Endothelial cell of umbilical vein (primary cell): Measurements from ENCODE around the gene JAG2. TPM values are rescaled to one million over a fixed set of nuclear protein-coding genes. Genes with fewer than 3 reads are reported as not detected.

Experiments
- BruUV-seq: library from RNA; stranded (reverse); fragments of 400-500 nt; replicated peaks from 2 replicates; lab custom pipeline; 2021; lab: Mats Ljungman, UMichigan
- CTCF ChIA-PET: fragments of 300-600, 350-600 bp; sonication (Branson Sonifier 250); formaldehyde crosslinking; loops from one replicate; lab custom pipeline; 2021; ENCODE audit warnings: antibody characterized with exemption, inconsistent platforms; lab: Charles Lee
- POLR2A ChIA-PET: fragments of 300-600, 350-600 bp; sonication (Branson Sonifier 250); formaldehyde crosslinking; loops from one replicate; lab custom pipeline; 2021; ENCODE audit warnings: antibody characterized with exemption, inconsistent platforms; lab: Charles Lee
- DNase-seq: peaks from one replicate; pipeline ENCODE4 v3.0.0-alpha.2; 2011; ENCODE audit warnings: low read depth, low spot score
- FAIRE-seq: peaks from 2 replicates; lab custom pipeline; 2011; peaks lifted over from hg19 to GRCh38; lab: Jason Lieb, UNC
- H2AFZ ChIP-seq: 2 replicates; pipeline ENCODE4 v1.6.0; 2012; ENCODE audit warnings: low read depth, low read length, control low read depth, inconsistent platforms
- H3K27ac ChIP-seq: 2 replicates; pipeline ENCODE4 v1.5.1; 2011; ENCODE audit warnings: low read depth, mild to moderate bottlenecking, control low read depth, low read length, moderate library complexity; ENCODE audit not compliant: insufficient read depth
- H3K27me3 ChIP-seq, 2 experiments: 2 replicates each; pipeline versions ENCODE4 v1.6.0 to v1.6.1; 2011; ENCODE audit warnings: low read length in 2 of 2, mixed read lengths in 1 of 2; ENCODE audit not compliant: control insufficient read depth in 2 of 2, insufficient read depth in 2 of 2
- H3K36me3 ChIP-seq, 2 experiments: 2 replicates in 1 of 2; 3 replicates in 1 of 2; pipeline ENCODE4 v1.5.1; 2011; ENCODE audit warnings: low read length in 2 of 2, mild to moderate bottlenecking in 1 of 2, moderate library complexity in 1 of 2; ENCODE audit not compliant: control insufficient read depth in 2 of 2, insufficient read depth in 2 of 2; ENCODE audit errors: extremely low read depth in 1 of 2
- H3K4me1 ChIP-seq: 3 replicates; pipeline ENCODE4 v1.5.1; 2011; ENCODE audit warnings: mild to moderate bottlenecking, low read length; ENCODE audit not compliant: control insufficient read depth, insufficient read depth; ENCODE audit errors: extremely low read depth
- H3K4me2 ChIP-seq: 2 replicates; pipeline ENCODE4 v1.6.1; 2011; ENCODE audit warnings: low read length, control low read depth, mixed read lengths; ENCODE audit not compliant: insufficient read depth
- H3K4me3 ChIP-seq, 3 experiments: fragments of 200-600 bp in 1 of 3; sonication (generic), shearing (Covaris generic) in 1 of 3; replicated peaks in 1 of 3; 2 replicates each; pipeline ENCODE4 v1.5.1; 2011 to 2016; ENCODE audit warnings: control low read depth in 3 of 3, low read length in 3 of 3, mild to moderate bottlenecking in 2 of 3, inconsistent platforms in 1 of 3, low read depth in 1 of 3, moderate library complexity in 1 of 3; ENCODE audit not compliant: insufficient read depth in 1 of 3
- H3K79me2 ChIP-seq: 2 replicates; pipeline ENCODE4 v1.6.0; 2012; ENCODE audit warnings: low read length, inconsistent platforms; ENCODE audit not compliant: control insufficient read depth, insufficient read depth
- H3K9ac ChIP-seq: replicated peaks from 2 replicates; pipeline ENCODE3; 2011; ENCODE audit warnings: low read length, control low read depth; ENCODE audit not compliant: insufficient read depth; ENCODE audit errors: extremely low read depth
- H3K9me1 ChIP-seq: replicated peaks from 3 replicates; pipeline ENCODE4 v1.6.0; 2011; ENCODE audit warnings: mild to moderate bottlenecking, low read length; ENCODE audit not compliant: control insufficient read depth, insufficient read depth; ENCODE audit errors: extremely low read depth
- H3K9me3 ChIP-seq: replicated peaks from 2 replicates; pipeline ENCODE4 v1.5.1; 2012; ENCODE audit warnings: low read length, inconsistent platforms; ENCODE audit not compliant: control insufficient read depth, insufficient read depth
- H4K20me1 ChIP-seq: replicated peaks from 2 replicates; pipeline ENCODE3; 2011; ENCODE audit warnings: mild to moderate bottlenecking, low read length; ENCODE audit not compliant: control insufficient read depth, insufficient read depth; ENCODE audit errors: extremely low read depth
- CTCF ChIP-seq, 2 donors: IDR thresholded peaks; 1 replicate in 1 of 2; 2 replicates in 1 of 2; pipeline ENCODE4 v1.5.1; 2011; ENCODE audit warnings: low read length in 2 of 2, mild to moderate bottlenecking in 2 of 2, moderate library complexity in 2 of 2, control low read depth in 1 of 2, inconsistent platforms in 1 of 2, low read depth in 1 of 2; ENCODE audit not compliant: insufficient read depth in 1 of 2; ENCODE audit errors: extremely low read depth in 1 of 2
- EZH2 ChIP-seq: IDR thresholded peaks from 2 replicates; pipeline ENCODE4 v1.6.1; 2012; ENCODE audit warnings: borderline replicate concordance, low read depth, mild to moderate bottlenecking, moderate library complexity, low read length, inconsistent platforms; ENCODE audit not compliant: severe bottlenecking
- FOS ChIP-seq: IDR thresholded peaks from 2 replicates; pipeline ENCODE4 v1.6.1; 2011; ENCODE audit warnings: mild to moderate bottlenecking, low read length, moderate library complexity, borderline replicate concordance; ENCODE audit not compliant: insufficient read depth
- GATA2 ChIP-seq: IDR thresholded peaks from 2 replicates; pipeline ENCODE4 v1.7.0; 2011; ENCODE audit warnings: low read depth, mild to moderate bottlenecking, moderate library complexity, mixed read lengths, low read length; ENCODE audit not compliant: insufficient read length, insufficient read depth
- JUN ChIP-seq: IDR thresholded peaks from 2 replicates; pipeline ENCODE4 v1.6.1; 2011; ENCODE audit warnings: borderline replicate concordance, low read depth; ENCODE audit not compliant: insufficient read length, insufficient read depth
- MYC ChIP-seq: IDR thresholded peaks from one replicate; pipeline ENCODE4 v1.6.1; 2011; ENCODE audit warnings: mild to moderate bottlenecking, low read depth, low read length
- POLR2A ChIP-seq: IDR thresholded peaks from 2 replicates; pipeline ENCODE4 v1.6.1; 2012; ENCODE audit warnings: low read depth, mild to moderate bottlenecking, control low read depth, low read length
- POLR2AphosphoS5 ChIP-seq: IDR thresholded peaks from 2 replicates; pipeline ENCODE4 v1.6.1; 2012; ENCODE audit warnings: low read depth, mild to moderate bottlenecking, control low read depth, low read length, moderate library complexity; ENCODE audit not compliant: insufficient read depth
- dilution Hi-C: fragments of 300-500 bp; cut with MboI; formaldehyde crosslinking; loops from one replicate; pipeline ENCODE4 v1.15.0; 2019; ENCODE audit warnings: low sequenced_read_pairs; ENCODE audit not compliant: extremely low pct_ligation_motif_present
- intact Hi-C: fragments of 100-400 bp; cut with micrococcal nuclease; formaldehyde crosslinking; loops from one replicate; pipeline ENCODE4 v1.10.0; 2022
- polyA plus RNA-seq, 4 experiments: library from polyadenylated mRNA; depleted of rRNA in 3 of 4; stranded (reverse) in 3 of 4; unstranded in 1 of 4; fragments of >200 nt; gene quantifications; 2 replicates each; pipeline versions ENCODE4 v1.2.1 to v1.2.3, GENCODE V29; 2011 to 2012; ENCODE audit warnings: missing spikeins in 1 of 4
- total RNA-seq: library from RNA; stranded (reverse); gene quantifications from 2 replicates; pipeline ENCODE4 v1.2.3, GENCODE V29; 2021
- TF ChIP-seq, protein P1 (sequence below): IDR thresholded peaks from 2 replicates; pipeline ENCODE4 v1.6.1; 2011; ENCODE audit not compliant: insufficient read depth, insufficient read length

JAG2 gene
- total and polyA plus RNA-seq, 2 donors (not counting 3 experiments of a cell fraction or from before 2014, with no cell fraction given): 105 to 128 TPM

DNA sequence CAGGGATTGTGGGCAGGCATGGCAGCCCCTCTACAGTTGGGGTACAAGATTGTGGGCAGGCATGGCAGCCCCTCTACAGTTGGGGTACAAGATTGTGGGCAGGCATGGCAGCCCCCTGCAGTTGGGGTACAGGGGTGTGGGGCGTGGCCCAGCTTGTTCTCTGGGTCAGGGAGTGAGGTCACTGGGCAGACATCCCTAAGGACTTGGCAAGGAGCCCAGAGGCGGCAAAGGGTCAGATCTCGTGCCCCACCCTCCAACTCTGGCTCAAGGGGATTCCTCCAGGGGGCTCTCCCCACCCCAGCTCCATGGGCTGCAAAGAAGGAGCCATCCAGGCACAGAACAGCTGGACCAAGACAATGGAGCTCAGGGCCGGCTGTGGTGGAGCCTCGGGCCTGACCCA lies 38.3 kb upstream of the JAG2 start:
- intact Hi-C loops: loop anchor here (10.0 kb wide), 1 partner anchor 48 kb away; no protein-coding TSS in a partner anchor
- Histone ChIP-seq H3K4me1 (peaks cover 2% of the 10 kb centered on the region), H3K4me3 (no peak overlapping the region), H3K27me3 (no peaks in the 10 kb centered on the region), H3K9ac (no peak overlapping the region), H3K79me2 (no peaks in the 10 kb centered on the region), H4K20me1 (no peaks in the 10 kb centered on the region), H3K4me2 (no peak overlapping the region), H3K9me1 (no peaks in the 10 kb centered on the region), H3K27ac (no peak overlapping the region), H3K9me3 (no peaks in the 10 kb centered on the region), H3K36me3 (peaks cover 0 to 6% of the 10 kb centered on the region in 2 experiments), H2AFZ (no peak overlapping the region)
- ChIA-PET CTCF (interaction anchor here (1.1 to 1.9 kb wide), 4 partner anchors 25 to 145 kb away, joined by 3 to 13 read pairs (median 6); partner anchors contain the start of gene BTBD6), POLR2A (no interaction called here)
- TF ChIP-seq CTCF (IDR thresholded peaks at IDR 0.05; ENCODE audit: extremely low read depth in 1 of 2, insufficient read depth in 1 of 2, low read depth in 1 of 2, low read length in 2 of 2) (no peak), GATA2 (no peak), FOS (no peak), POLR2AphosphoS5 (no peak), MYC (no peak), POLR2A (no peak), EZH2 (no peak), JUN (no peak)
- TF ChIP-seq, protein P1, sequence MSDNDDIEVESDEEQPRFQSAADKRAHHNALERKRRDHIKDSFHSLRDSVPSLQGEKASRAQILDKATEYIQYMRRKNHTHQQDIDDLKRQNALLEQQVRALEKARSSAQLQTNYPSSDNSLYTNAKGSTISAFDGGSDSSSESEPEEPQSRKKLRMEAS: no peak
- no peak for FAIRE-seq
- no peak for DNase-seq
- dilution Hi-C loops: no loop called here
- no TSS peak for BruUV-seq
